Activated T-helper 1 cell treated with anti-CD3 and anti-CD28 coated beads, Interleukin-2, amount 50 U/mL, for 16 hours (primary cell): ENCODE measurements around the gene ID2.

ENCODE experiments used
- DNase-seq, 2 donors: peaks; one replicate each; pipeline ENCODE4 v3.0.0-alpha.2; 2020; ENCODE audit warnings: low read depth in 1 of 2, low spot score in 1 of 2

ID2 gene, protein sequence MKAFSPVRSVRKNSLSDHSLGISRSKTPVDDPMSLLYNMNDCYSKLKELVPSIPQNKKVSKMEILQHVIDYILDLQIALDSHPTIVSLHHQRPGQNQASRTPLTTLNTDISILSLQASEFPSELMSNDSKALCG

DNA sequence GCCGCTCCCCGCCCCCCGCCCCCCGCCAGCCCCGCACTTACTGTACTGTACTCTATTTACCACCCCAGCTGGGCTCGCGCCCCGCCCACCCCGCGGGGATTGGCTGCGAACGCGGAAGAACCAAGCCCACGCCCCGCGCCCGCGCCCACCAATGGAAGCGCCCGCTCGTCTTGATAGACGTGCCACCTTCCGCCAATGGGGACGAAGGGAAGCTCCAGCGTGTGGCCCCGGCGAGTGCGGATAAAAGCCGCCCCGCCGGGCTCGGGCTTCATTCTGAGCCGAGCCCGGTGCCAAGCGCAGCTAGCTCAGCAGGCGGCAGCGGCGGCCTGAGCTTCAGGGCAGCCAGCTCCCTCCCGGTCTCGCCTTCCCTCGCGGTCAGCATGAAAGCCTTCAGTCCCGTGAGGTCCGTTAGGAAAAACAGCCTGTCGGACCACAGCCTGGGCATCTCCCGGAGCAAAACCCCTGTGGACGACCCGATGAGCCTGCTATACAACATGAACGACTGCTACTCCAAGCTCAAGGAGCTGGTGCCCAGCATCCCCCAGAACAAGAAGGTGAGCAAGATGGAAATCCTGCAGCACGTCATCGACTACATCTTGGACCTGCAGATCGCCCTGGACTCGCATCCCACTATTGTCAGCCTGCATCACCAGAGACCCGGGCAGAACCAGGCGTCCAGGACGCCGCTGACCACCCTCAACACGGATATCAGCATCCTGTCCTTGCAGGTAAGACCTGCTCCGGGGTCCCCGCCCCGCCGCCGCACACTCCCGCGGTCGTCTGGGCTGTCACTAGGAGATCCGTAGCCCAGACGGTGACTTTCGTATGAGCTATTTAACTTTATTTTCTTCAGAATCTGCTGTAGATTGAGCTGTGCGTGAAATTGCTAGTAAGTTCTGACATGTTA lies at the start of gene ID2:
ID2 (plus strand) TSS at position 271 of the 907 bp plus-strand sequence; CDS start at position 381, 110 bp downstream.
- peak; percentile 95 to 98 for DNase-seq

DNA sequence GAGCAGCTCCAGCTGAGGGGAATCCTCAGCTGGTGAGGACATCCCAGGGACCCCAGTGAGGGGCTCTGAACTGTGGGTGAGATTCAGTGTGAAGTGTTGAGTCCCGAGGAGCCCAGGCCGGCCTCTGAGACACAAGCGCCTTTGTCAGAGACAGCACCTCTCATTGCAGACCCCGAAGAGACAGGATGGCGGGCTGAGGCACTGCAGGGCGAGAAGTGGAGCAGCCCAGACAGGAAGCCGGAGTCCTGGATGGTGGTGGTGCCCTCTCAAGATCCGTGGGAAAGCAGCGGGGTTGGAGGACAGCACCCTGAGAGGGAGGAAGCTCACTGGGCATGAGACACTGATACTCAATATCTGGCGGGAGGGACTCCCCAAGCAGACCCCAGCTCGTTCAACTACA lies 49.1 kb upstream of the ID2 start:
- no peak for DNase-seq

DNA sequence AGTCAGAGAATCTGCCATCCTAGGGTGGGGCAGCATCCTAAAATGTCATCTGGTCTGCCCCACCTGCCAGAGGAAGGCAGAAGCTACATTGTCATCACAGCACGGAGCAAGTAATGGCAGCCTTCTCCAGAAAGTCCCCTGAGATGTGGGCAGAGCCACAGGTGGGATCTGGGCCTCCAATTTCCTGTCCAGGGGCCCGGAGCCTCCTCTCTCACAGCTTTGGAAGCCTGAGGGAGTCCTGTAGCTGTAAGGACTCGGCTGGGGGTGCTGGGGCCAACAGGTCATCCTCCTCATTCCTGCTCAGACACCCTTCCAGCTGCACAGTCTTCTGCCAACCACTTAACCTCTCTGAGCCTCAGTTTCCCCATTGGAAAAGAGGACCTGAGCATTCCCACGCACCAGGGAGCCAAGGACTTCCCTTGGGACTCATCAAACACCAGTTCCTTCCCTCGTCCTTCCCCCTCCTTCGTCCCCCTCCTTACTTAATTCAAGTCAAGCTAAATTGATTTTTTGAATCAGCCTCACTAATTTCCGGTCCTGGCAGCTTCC lies 48.6 kb upstream of the ID2 start:
- no peak for DNase-seq

DNA sequence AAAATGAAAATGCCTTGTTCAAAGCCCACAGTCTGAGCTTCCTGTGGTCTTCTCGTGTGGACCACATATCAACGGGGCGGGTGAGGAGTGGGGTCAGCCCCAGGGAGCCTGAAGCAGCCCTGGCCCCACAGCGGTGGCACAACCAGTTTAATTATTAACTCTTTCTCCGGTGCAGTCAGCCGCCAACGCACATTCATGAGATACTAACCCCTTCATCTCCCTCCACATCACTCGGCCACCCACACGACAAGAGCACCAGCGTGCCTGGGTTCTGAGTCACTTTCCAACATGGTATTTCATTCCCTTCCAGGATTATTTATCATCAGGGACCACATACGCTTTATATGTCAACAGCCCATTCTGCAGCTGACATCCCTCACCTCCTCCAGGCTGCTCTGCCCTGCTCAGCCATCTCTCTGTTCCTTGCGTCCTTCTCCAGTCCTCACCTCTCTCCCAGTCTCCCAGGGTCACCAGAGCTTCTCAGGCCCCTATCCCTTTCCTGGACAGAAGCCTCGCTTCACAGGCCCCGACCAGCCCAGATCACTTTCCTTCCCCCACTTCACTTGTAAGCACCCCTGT lies 48.0 kb upstream of the ID2 start:
- no peak for DNase-seq

DNA sequence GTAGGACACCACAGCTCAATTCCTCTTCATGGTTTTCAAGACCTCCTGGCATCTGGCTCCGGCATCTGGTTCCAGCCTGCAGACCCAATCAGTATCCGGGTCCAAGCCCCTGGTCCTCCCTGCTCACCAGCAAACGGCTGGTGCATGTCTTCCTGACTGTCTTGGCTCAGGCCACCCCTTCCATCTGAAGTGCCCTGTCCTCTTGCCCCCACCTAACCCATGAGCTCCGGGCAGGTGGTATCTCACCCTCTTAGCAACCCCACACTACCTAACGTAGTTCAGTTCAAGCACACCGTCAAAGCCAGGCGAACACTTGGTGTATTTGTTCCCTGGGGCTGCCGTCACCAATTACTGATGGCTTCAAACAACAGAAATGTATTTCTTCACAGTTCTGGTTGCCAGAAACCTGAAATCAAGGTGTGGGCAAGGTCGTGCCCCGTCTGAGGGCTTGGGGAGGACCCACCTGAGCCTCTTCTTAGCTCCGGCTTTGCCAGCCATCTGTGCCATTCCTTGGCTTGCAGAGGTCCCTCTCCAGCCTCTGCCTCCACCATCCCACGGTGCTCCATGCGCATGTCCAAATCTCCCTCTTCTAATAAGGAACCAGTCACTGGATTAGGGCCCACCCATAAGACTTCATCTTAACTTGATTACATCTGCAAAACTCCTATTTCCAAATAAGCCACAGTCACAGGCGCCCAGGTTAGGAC lies 47.2 kb upstream of the ID2 start:
- no peak for DNase-seq

DNA sequence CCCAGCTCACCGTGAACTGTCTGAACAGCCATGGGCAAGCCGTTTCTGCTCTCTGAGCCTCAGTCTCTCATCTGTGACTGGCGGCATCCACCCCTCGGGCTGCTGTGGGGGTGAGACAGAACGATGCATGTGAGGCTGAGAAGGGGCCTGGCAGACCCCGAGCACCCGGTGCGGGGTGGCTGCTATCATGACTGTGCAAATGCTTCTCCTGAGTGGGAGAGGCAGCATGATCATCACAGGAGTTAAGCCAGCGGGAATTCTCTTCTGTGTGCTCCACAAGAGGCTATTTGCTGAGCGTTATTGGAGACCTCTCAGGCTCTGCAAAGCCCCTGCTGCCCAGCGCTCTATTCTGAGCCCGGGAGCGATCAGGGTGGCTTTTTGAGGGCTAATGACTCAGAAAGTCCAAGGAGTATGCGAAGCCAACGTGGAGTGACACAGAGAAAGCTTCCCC lies 45.8 kb upstream of the ID2 start:
- DNase-seq: no peak

DNA sequence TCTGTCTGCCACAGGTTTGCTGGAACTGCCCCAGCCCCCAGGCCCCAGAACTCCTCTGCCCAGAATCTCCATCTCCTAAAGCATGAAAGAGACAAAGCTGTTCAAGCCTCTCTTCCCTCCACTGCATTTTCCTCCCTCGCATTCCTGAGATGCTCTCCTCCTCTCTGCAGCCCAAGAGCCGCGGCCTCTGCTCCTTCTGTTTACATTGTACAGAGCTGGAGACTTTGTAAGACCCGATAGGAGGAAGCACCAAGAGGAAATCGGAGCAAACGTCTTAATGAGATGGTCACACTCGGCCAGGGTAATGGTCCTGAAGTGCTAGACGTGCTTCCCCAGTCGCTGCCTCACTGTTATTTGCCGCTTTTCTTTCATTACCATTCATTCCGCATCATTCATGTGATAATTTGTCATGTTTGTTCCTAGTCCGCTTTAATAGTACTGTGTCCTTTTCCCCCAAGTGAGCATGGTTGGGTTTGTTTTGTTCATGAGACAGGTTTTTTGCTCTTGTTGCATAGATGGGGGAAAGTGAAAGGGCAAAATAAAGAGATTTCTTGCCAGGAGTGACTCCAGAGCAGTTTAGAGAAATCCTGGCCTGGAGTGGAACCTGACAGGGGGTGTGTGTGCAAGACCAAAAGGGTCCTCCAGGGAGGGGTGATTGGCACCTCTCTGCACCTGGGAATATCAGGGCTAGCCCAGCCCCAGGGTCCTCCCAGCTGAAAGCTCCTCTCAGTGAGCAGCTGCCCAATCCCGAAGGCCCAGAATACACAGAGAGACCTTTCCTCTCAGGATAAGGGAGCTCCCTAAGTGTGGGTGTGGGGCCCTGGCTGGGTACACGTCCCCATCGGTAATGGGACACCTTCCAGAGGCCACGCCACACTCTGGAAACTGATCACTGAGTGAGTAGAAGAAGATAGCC lies 44.9 kb upstream of the ID2 start:
- DNase-seq: no peak

DNA sequence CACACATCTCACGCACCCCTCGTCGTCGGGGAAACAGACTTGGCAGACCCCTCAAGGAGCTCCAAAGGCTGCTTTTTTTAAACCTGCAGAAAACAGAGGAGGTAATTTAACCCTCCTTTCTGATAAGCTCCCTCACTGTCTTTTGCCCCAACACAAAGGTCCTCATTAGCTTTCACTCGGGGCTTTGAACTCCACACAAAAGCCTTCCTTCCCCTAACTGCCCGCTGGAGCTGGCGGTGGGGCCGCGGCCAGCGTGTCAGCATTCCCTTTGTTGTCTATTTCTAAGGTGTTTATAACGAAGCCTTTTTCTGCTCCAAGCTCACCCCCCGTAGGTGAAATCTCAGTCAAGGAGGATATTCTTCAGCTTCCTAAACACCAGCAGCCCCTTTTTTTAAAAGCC lies 43.5 kb upstream of the ID2 start:
- DNase-seq: no peak

DNA sequence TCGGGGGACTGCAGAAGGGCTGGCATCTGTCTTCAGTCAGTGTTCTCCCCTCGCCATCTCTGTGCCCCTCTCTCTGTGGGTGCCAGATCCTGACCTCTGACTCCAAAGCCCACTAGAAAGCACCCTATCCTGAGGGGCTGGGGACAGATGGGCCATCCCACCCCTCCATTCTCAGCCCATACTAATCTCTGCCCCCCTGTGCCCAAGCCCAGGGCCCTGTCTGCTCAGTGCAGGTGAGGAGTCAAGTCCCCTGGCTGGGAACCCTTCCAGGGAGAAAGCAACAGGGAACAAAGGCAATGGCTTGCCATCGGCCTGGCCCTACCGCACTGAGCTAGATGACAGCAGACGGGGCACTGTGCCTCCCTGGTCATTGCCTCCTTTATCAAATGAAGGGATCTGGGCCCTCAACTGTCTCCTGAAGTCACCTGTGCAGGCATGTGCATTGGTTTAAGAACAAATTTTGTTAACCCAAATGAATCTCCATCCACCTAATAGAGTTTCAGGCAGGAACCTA lies 42.7 kb upstream of the ID2 start:
- DNase-seq: no peak

DNA sequence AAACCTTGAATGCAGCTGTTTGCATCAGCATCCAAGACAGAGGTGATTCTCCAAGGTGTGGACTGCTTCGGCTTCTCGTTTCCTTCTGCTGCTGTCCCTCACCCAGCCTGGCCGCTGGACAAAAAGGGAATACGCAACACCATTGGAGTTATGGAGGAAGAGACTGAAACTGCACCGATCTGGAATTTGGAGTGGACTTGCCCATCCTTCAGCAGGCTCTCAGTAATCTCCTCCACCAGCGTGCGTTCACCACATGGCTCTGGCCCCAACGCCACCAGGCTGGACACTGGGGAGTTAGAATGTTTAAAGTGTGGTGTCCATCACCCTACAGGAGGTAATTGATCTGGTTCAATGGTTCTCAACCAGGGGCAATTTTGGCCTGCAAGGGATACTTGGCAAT lies 41.4 kb upstream of the ID2 start:
- no peak for DNase-seq

DNA sequence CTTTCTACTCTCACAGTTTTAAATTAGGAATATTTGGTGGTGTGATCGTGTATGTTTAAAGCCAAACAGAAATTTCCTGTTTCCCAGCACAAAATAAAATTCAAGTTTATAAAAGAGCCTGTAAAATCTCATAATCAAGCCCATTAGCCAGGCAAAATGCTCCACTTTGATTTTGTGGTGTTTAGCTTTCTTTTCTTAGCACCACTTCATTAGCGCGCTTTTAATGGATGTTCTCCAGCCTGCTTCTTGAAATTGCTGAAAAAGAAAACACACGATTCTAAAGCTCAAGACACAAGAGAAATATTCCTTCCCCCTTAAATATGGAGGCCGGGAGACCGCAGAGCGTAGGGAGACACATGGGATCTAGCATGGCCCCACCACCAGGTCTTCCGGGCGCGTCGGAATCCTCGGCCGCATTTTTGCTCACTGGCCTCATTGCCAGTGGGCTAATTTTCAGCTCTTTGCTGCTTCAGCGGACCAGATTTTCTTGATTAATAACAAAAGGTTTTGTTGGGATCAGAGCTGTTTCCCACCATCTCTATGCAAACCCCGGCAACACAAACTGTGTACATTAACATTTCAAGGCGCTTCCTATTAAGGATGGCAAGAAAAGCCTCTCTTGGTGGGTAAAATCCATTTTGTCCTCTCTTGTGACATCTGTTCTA lies 40.4 kb upstream of the ID2 start:
- DNase-seq: no peak

DNA sequence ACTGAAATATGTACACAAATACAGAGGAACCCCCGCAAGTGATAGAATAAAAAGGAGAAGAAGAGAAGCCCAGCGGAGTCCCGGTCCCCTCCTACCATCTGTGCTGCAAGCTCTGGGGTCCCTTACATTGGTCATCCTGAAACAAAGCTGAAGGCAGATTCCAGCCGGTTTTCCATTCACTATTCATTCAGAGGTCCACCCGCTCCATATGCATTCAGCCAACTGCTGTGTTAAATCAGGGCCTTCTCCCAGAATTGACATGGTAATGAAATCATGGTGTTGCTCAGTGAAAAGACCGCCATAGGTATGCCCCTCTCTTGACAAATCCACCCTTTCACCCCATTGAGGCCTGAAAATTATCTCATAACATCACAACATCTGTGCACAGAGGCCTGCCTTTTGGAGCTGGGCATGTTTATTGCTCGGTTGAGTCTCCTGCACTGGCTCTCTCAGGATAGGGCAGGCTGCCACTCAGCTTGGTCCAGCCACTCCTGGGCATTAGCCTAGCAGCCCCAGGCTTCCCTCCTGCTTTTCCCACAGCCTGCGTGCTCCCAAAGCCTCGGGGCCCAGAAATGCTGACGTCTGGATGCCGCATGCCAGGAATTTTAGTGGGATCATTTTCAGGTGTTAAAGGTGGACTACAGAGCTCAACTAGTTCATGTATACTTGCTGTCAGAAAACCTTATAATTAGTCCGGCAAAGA lies 39.3 kb upstream of the ID2 start:
- DNase-seq: no peak

DNA sequence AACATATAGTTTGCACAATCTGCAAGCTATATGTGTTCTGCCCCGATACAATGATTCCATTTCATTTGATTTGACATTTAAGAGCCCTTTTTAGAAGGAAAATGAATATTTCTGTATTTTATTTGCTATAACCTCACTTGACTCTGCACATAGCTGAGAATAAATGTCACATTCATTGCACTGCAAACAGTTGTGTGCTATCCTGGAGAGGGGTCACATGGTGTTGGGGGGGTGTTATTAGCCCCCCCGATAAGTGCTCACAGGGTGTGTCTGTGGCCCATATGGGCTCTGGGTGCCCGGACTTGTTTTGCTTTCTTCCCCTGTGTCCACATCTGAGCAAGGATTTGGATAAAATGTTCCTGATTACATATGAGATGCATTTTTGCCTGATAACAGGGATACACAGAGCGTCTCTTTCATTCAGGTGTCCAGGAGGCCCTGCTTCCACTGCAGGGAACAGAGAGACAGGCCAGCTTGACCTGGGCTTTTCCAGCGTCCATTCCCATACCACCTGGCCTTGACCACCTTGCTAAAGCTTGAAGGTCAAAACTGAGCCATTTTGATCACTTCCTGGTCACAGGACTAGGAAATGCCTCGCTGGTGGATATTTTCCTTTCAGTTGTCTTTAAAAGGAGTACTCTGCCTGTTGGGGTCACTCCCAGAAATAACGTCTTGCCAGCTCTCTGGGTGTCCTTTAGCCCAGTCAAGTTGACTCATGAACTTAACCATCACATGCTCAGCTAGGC lies 38.4 kb upstream of the ID2 start:
- DNase-seq: no peak

DNA sequence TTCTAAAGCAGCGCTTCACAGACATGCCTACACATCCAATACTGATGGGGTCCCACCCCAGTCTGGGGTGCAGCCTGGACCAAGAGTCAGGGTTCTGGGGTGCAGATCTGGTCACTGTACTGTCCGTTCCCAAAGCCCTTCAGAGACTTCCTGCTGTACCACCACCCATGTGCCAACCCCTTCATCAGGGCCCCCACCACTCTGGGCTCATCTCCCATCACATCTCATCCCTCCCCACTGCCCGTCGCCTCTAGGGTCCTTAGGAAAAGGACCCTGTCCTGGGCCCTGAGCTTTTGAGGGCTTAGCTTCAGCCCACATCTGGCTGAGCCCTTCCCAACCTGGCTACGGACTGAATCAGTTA lies 37.9 kb upstream of the ID2 start:
- DNase-seq: no peak

DNA sequence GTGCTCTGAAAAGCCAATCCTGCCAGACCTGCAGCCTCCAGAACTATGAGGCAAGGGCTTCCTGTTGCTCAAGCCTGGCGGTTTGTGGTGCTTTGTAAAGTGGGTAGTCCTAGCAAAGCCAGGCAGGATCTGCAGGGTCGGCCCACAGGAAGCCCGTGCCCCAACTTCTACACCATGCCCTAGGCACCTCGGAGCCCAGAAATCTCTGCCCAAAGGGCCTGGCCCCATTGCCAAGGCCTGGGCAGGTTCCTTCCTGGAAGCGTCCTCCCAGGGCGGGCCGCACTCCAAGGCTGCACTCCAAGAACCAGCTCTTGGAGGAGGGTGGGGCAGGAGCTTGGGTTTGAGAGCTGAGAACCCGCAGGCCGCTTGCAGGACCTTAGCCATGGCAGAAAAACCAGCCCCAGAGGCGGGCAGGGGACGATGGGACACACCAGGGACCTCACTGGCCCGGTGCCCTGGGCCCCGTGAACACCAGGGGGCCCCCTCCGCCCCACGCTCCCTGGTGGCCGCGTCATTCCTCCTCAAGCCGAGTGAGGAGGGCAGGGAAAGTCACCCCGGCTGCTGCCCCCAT lies 37.2 kb upstream of the ID2 start:
- no peak for DNase-seq

DNA sequence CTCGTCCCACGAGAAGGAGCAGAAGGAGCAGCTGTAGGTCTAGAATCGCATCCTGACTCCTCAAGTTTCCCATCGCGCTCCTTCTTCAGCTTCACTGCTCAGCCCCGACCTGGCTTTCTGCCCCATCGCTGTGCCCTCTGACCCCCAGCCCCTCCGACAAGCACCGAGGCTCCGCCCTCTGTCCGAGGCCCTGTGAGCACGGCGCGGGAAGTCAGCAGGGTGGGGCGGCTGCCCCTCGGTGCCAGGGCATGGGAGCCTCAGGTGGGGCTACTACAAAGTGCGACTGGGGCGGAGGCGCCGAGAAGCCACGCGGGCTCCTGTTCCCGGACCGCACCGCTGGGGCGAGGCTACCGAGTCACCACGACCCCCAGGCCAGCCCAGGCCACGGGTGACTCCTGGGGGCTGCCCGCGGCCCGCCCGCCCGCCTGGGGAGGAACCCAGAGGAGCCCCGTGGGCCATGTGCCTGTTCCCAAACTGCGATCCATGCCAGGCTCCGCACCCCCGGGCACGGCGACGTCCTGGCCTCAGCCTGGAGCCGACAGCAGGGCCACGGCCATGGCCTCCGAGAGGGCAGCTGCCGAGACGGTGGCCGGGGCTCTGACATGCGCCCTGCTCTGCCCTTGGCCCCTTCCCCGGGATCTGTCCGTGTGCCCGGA lies 36.6 kb upstream of the ID2 start:
- no peak for DNase-seq

DNA sequence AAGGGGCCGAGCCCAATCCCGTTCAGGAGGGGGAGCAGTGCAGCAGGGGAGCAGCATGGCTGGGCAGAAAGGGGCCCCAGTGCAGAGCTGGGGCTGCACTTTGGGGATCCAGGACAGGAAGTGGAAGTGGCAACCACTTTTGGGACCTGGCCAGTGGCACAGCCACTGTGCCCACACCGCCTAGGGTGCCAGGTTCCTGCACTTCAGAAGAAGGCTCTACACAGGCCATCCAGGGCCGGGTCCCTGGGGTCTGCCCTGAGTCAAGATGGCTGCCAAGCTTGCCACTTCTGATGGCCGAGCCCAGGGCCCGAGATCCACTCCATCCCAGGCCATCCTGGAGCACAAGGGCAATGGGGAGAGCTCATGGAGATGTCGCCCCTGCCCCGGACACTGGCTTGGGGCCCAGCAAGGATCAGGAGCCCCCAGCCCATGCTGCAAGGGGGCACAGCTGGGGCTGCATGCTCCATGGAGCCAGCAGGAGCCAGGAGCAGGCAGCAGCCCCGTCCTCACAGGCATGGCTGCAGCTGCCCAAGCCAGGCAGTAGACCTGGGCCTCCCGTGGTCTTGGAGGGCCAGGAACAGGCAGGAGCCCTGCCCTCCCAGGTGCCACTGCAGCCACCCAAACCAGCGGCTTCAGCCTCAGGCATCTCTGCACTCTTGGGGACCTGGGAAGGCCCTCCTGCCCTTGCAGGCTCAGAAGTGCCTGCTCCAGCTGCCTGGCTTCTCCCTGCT lies 35.0 kb upstream of the ID2 start:
- no peak for DNase-seq
